HepG2 (cell line): Measurements from ENCODE around the gene AGRP. TPM values are rescaled to one million over a fixed set of nuclear protein-coding genes. Genes with fewer than 3 reads are reported as not detected.

Experiments
- NCOA1 ChIP-seq: sonication (generic); formaldehyde crosslinking; IDR thresholded peaks from 2 replicates; pipeline ENCODE4 v1.9.0; 2021; ENCODE audit warnings: missing genetic modification reagents
- POLR2A ChIP-seq, 2 experiments: IDR thresholded peaks; 2 replicates each; pipeline ENCODE4 v1.6.1; 2011; ENCODE audit warnings: low read depth in 2 of 2, low read length in 2 of 2, mild to moderate bottlenecking in 1 of 2, moderate library complexity in 1 of 2; ENCODE audit not compliant: insufficient read depth in 1 of 2
- SRSF4 ChIP-seq: fragments of 200-400 bp; formaldehyde crosslinking; IDR thresholded peaks from one replicate; pipeline ENCODE4 v1.6.1; 2018; ENCODE audit warnings: mild to moderate bottlenecking, low read depth, low read length, moderate library complexity; ENCODE audit not compliant: poor library complexity, severe bottlenecking
- ZBTB33 ChIP-seq: sonication (generic); formaldehyde crosslinking; IDR thresholded peaks from 2 replicates; pipeline ENCODE4 v1.4.0; 2020; ENCODE audit warnings: missing genetic modification reagents
- ZFP91 ChIP-seq: sonication (generic); formaldehyde crosslinking; IDR thresholded peaks from 2 replicates; pipeline ENCODE4 v1.9.0; 2022; ENCODE audit warnings: missing genetic modification reagents, mild to moderate bottlenecking, borderline replicate concordance
- ZNF121 ChIP-seq: sonication (generic); formaldehyde crosslinking; IDR thresholded peaks from 2 replicates; pipeline ENCODE4 v1.5.0; 2020; ENCODE audit warnings: mild to moderate bottlenecking, missing genetic modification reagents
- ZNF264 ChIP-seq: sonication (generic); formaldehyde crosslinking; IDR thresholded peaks from 2 replicates; pipeline ENCODE4 v1.4.0; 2020; ENCODE audit warnings: missing genetic modification reagents
- ZNF383 ChIP-seq: sonication (generic); formaldehyde crosslinking; IDR thresholded peaks from 2 replicates; pipeline ENCODE4 v1.4.0; 2020; ENCODE audit warnings: missing genetic modification reagents, mild to moderate bottlenecking, borderline replicate concordance
- polyA plus RNA-seq, 8 experiments: library from polyadenylated mRNA; depleted of rRNA in 3 of 8; stranded (reverse) in 7 of 8; unstranded in 1 of 8; fragments of >200 nt; fragmentation: Illumina TruSeq in 4 of 8; extraction: Trizol in 4 of 8; gene quantifications; 2 replicates each; pipeline versions ENCODE4 v1.2.1 to v1.2.3, GENCODE V29; 2011 to 2016; ENCODE audit warnings: low read depth in 4 of 8, missing spikeins in 1 of 8, mixed read lengths in 1 of 8; ENCODE audit not compliant: insufficient read depth in 1 of 8
- total RNA-seq, 5 experiments: library from RNA; depleted of rRNA; stranded (reverse); fragments of >200 nt; fragmentation: Illumina TruSeq; extraction: Trizol; gene quantifications; 2 replicates each; pipeline ENCODE4 v1.2.3, GENCODE V29; 2016; ENCODE audit warnings: low read depth in 1 of 5
- TF ChIP-seq, protein P1 (sequence below): sonication (generic); formaldehyde crosslinking; IDR thresholded peaks from 2 replicates; pipeline ENCODE4 v1.4.0; 2020; ENCODE audit warnings: missing genetic modification reagents, borderline replicate concordance
- TF ChIP-seq, protein P2 (sequence below), 2 experiments: fragments of 450-650 bp in 1 of 2; sonication (generic) in 1 of 2; formaldehyde crosslinking in 1 of 2; IDR thresholded peaks; 2 replicates each; pipeline versions ENCODE4 v1.6.1 to v1.8.0; 2016 to 2022; ENCODE audit warnings: antibody characterized with exemption in 1 of 2, mild to moderate bottlenecking in 1 of 2, missing genetic modification reagents in 1 of 2

The AGRP gene
- total and polyA plus RNA-seq, 2 of the 13 experiments (the other 11 are each of a cell fraction or from before 2014, with no cell fraction given): not detected

GRCh38 chr16:67480833-67481560, 2.4 kb downstream of the AGRP start, which contains the start of gene ATP6V0D1 (continued):
- TF ChIP-seq NCOA1 (peak; percentile 90), ZNF121 (no peak; the same call in 1 of the 2 replicates), SRSF4 (no peak), ZBTB33 (CRISPR knock-in tag) (peak; percentile 52; the same call in 1 of the 2 replicates), POLR2A (IDR thresholded peaks at IDR 0.05; ENCODE audit: insufficient read depth in 1 of 2, low read depth in 2 of 2, low read length in 2 of 2) (peak; percentile 76 to 80), ZFP91 (peak; percentile 95), ZNF383 (no peak), ZNF264 (CRISPR knock-in tag) (no peak; the same call in none of the 2 replicates)
- TF ChIP-seq, protein P1, sequence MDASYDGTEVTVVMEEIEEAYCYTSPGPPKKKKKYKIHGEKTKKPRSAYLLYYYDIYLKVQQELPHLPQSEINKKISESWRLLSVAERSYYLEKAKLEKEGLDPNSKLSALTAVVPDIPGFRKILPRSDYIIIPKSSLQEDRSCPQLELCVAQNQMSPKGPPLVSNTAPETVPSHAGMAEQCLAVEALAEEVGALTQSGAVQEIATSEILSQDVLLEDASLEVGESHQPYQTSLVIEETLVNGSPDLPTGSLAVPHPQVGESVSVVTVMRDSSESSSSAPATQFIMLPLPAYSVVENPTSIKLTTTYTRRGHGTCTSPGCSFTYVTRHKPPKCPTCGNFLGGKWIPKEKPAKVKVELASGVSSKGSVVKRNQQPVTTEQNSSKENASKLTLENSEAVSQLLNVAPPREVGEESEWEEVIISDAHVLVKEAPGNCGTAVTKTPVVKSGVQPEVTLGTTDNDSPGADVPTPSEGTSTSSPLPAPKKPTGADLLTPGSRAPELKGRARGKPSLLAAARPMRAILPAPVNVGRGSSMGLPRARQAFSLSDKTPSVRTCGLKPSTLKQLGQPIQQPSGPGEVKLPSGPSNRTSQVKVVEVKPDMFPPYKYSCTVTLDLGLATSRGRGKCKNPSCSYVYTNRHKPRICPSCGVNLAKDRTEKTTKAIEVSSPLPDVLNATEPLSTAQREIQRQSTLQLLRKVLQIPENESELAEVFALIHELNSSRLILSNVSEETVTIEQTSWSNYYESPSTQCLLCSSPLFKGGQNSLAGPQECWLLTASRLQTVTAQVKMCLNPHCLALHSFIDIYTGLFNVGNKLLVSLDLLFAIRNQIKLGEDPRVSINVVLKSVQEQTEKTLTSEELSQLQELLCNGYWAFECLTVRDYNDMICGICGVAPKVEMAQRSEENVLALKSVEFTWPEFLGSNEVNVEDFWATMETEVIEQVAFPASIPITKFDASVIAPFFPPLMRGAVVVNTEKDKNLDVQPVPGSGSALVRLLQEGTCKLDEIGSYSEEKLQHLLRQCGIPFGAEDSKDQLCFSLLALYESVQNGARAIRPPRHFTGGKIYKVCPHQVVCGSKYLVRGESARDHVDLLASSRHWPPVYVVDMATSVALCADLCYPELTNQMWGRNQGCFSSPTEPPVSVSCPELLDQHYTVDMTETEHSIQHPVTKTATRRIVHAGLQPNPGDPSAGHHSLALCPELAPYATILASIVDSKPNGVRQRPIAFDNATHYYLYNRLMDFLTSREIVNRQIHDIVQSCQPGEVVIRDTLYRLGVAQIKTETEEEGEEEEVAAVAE (CRISPR knock-in tag): 0 out of 2 replicates have a peak, but pooled peaks have one; percentile 43
- TF ChIP-seq, protein P2, sequence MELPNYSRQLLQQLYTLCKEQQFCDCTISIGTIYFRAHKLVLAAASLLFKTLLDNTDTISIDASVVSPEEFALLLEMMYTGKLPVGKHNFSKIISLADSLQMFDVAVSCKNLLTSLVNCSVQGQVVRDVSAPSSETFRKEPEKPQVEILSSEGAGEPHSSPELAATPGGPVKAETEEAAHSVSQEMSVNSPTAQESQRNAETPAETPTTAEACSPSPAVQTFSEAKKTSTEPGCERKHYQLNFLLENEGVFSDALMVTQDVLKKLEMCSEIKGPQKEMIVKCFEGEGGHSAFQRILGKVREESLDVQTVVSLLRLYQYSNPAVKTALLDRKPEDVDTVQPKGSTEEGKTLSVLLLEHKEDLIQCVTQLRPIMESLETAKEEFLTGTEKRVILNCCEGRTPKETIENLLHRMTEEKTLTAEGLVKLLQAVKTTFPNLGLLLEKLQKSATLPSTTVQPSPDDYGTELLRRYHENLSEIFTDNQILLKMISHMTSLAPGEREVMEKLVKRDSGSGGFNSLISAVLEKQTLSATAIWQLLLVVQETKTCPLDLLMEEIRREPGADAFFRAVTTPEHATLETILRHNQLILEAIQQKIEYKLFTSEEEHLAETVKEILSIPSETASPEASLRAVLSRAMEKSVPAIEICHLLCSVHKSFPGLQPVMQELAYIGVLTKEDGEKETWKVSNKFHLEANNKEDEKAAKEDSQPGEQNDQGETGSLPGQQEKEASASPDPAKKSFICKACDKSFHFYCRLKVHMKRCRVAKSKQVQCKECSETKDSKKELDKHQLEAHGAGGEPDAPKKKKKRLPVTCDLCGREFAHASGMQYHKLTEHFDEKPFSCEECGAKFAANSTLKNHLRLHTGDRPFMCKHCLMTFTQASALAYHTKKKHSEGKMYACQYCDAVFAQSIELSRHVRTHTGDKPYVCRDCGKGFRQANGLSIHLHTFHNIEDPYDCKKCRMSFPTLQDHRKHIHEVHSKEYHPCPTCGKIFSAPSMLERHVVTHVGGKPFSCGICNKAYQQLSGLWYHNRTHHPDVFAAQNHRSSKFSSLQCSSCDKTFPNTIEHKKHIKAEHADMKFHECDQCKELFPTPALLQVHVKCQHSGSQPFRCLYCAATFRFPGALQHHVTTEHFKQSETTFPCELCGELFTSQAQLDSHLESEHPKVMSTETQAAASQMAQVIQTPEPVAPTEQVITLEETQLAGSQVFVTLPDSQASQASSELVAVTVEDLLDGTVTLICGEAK (IDR thresholded peaks at IDR 0.05): no peak
- TF ChIP-seq, protein P2 (CRISPR knock-in tag; IDR thresholded peaks at IDR 0.05): peak; percentile 82
